Central memory CD4-positive, alpha-beta T cell (primary cell): Measurements from ENCODE around the gene GPR146.

ENCODE experiments used
- DNase-seq: peaks from one replicate; pipeline ENCODE4 v3.0.0; 2022

The GPR146 gene

GRCh38 chr7:1095621-1096155, 51.3 kb downstream of the GPR146 start:
- DNase-seq: no peak

- DNase-seq: no peak
Observed at GRCh38 chr7:1096156-1097119, 52.1 kb downstream of the GPR146 start.

GRCh38 chr7:1097120-1097504, 52.8 kb downstream of the GPR146 start:
- no peak for DNase-seq

DNA sequence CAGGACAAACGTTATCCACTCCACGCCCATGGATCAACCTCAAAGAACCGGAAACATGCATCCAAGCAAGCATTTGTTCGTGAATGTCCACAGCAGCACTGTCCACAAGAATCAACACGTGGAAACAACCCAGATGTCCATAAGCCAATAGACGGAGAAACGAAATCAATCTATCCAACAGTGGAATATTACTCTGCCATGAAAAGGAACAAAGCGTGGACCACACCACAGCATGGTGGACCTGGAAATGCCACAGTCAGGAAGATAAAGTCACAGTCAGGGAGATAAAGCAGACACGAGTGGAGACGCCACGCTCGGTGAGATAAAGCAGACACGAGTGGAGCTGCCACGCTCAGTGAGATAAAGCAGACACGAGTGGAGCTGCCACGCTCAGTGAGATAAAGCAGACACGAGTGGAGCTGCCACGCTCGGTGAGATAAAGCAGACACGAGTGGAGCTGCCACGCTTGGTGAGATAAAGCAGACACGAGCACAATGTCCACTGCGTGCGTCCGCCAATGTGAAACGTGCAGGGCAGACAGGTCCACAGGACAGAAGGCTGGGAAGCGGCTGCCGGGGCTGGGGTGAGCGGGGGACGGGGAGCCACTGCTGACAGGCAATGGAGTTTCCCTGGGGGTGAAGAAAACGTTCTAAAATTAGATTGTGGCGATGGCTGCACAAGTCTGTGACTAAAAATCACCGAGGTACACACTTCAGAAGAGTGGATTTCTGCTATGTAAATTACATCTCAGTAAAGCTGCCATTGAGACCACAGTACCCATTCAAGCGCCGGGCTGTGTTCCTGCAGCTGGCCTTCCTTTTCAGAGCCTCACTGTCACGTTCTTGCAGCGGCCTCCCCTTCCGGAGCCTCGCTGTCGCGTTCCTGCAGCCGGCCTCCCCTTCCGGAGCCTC, 54.2 kb downstream of the GPR146 start:
- no peak for DNase-seq

DNA sequence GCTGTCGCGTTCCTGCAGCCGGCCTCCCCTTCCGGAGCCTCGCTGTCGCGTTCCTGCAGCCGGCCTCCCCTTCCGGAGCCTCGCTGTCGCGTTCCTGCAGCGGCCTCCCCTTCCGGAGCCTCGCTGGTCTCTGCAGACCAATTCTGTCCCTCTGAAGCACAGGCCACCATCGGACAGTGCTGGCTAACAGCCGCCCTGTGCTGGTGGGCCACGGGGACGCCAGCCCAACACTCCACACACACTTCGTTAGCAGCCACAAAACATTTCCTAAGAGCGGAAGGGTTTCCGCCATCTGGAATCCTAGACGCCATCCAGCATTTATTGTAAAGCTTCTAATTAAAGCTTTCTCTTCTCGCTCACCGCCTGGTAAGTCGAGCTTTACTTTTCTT, 54.8 kb downstream of the GPR146 start:
- DNase-seq: no peak

DNA sequence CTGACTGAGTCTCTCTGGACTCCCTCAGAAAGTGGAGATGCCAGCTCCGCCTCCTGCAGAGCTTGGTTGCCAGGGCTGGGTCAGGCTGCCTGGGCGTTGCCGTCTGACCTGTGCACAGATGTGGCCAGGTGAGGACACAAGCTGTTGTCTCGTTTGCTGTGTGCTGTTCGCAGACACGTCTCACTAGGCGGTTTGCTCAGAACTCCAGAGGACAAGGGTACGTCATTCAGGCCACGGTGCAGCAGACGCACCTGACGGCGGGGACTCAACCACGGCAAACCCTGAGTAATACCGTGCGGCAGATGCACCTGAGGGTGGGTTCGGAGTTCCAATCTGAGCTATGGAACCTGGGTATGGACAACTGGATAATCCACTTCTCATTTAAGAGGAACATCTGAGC, 55.3 kb downstream of the GPR146 start:
- no peak for DNase-seq

DNA sequence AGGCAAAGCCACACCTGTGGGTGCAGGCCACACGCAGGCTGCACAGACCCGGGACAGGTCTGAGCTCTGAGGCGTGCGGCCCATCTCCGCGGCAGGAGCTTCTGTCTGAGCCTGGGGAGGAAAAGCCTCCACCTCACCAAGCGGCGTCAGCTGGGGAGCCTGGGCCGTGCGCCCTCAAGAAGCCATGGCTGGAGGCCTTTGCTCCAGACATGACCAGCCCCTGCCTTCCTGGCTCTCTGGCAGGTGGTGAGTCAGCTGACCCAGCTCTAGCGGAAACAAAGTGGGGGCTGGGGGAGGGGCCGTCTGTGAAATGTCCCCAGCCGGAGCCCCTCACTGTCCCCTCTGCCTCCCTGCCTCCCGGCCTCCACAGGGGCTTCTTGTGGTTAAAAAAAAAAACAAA, 56.0 kb downstream of the GPR146 start:
- DNase-seq: no peak

DNA sequence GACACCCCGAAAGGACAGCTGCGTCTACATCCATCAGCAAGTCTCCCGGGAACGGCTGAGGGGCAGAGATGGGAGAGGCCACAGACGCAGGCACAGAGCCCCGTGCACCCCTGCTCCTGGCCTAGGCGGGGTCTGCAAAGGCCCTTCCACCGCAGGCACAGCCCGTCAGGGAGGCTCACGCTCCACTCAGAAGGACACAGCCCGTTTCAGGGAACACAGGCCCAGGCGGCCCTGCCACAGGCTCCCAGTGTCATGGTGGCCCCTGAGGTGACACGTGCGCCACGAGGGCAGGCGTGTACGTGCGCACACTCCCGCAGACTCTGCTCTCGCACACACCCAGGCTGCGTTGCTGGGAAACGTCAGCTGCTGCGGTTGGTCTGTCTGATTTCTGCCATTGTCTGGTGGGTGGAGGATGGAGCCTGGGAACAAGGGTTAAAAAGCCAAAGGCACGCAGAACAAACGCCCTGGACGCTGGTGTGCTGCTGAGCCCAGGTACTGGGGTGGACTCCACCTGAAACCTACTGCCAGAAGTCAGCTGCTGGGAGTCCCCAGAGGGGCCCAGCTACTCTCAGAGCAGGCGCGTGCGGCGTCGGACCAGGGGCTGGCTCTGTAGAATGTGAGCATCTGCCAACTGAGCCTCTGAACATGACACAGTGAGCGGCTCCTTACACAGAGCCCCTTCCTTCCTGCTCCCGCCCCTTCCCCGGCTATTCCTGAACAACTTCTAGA, 56.7 kb downstream of the GPR146 start:
- no peak for DNase-seq

GRCh38 chr7:1101563-1102431, 57.5 kb downstream of the GPR146 start:
- DNase-seq: no peak

DNA sequence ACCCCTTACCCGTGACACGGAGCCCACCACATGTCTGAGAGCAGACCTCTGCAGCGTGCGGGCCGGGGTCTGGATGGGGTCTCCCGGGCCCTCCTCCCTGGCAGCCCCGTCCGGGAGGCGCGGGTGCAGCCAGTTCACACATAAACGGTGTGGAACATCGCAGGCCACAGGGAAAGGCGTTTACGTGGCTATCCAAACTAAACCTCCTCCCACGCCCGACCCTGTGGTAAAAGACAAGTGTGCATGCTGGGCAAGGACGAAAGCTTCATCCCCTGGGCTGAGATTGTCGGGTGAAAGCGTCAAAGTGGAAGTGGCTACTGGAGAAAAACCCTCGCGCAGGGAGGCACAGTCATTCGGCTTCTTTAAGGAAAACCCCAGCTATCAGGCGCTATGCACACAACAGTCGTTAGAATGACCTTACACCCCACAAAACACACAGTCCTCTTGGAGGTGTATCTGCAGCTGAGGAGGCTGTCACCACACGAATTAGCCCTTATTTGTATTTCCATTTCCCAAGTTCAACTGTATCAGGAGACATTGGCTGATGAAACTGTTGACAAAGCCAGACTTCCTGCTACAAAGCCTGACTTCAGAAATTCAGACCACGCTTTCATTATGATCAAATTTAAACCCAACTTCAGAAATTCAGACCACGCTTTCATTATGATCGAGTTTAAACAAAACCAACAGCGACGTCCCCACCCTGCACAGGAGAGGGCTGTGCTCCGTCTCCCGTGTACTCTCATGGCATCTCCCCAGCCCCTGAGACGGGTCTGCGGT, 58.9 kb downstream of the GPR146 start:
- DNase-seq: no peak

- no peak for DNase-seq
Observed at GRCh38 chr7:1103789-1104515, 59.6 kb downstream of the GPR146 start.

DNA sequence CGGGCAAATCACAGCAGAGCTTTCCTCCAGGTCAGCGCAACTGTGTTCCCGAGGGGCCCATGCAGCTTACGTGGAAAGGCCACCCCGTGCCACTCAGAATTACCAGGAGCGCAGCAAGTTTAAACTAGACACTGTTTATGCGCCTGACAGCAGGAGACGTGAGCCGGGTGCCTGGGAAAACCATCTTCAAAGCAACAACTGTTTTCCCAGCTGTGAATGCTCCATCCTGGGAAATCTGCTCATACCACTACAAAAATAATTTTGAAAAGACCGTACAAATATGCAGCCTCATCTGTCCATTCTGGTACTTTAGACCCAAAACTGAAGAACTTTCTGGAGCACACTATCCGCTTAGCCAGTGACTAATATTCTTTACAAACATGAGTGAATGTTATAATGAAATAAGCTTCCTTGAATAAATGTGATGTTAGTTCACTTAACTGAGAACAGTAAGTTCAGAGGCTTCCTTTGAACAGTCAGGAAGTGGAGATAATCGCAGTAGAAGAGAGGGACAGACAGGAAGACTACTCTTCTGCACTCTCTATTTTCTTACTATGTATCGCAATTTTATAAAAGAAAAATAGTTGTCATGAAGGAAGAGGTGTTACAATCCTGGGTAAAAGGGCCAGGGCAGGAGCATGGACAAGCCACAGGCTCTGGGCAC, 60.3 kb downstream of the GPR146 start:
- DNase-seq: no peak

DNA sequence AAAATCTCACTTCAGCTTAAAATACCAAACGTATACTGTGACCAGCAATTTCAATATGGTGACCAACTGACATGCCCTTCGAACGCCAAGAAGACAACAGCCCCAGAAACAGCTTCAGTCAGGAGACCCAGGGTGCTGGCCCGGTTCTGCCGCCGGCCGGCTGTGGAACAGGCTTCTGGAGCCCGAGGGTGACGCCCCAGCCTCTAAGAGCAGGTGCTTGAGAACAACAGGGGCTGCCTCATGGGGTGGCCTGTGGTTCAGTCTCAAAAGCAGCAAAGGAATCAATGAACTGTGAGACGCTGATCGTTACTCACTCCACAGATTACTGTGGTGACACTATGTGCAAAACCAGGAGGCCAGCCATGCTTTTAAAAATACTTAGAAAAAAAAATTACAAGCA, 60.8 kb downstream of the GPR146 start:
- no peak for DNase-seq

DNA sequence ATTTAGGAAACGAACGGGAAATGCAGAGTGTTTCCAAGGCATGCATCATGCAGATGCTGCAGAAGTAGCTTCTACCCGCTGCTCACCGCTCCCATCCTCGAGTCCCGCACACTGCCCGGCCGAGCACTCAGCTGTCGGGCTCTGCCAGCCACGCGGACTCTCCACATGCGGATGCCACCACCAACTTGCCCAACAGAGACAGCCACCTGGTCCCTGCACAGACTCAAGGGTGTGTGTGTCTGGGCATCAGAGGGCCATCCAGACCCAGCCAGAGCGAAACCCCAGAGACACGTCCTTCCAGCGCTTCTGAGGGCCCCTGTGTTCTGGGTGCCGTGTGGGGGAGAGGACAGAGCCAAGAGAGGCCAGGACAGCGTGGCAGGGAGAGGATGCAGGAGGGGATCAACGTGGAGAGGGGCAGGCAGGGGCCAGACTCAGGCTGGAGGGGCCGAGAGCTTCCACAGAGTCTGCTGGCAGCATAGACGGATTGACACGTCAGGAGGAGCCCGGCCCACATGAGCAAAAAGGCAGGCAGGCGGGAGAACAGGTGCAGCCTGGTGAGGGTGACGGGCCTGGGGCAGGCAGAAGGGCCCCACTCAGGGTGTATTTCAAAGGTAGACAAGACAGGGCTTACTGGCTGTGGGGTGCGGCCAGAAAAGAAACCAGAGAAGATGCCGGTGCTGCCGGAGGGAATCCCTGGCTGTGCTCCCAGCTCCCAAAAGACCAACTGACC, 61.9 kb downstream of the GPR146 start:
- no peak for DNase-seq

- no peak for DNase-seq
Observed at GRCh38 chr7:1106793-1107421, 62.6 kb downstream of the GPR146 start.

DNA sequence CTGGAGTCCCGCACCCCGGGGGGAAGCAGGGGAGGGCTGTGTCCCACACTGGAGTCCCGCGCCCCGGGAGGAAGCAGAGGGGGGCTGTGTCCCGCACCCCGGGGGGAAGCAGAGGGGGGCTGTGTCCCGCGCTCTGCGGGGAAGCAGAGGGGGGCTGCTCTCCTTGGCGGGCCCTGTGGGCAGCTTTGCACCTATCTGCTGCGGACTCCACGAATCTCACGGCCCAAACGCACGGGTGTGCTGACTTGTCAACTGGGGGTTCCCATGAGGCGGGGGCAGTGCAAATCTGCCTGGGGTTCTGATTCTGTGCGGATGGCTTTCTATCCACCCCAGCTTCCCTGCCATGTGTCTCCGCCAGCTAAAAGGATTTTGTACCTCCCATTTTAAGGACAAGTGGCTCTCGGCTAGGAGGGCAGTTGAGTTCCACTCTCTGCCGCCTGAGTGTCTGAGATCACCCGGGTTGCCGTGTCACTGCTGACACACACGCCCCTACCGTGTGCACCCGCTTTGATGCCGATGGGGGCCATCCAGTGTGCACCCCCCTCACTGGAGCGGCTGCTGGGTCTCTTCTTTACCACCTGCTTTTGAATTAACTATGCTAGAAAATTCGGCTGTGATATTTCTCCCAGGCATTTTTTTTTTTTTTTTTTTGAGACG, 64.0 kb downstream of the GPR146 start:
- DNase-seq: no peak
